ENCODE results near the gene SLC25A40.

DNA sequence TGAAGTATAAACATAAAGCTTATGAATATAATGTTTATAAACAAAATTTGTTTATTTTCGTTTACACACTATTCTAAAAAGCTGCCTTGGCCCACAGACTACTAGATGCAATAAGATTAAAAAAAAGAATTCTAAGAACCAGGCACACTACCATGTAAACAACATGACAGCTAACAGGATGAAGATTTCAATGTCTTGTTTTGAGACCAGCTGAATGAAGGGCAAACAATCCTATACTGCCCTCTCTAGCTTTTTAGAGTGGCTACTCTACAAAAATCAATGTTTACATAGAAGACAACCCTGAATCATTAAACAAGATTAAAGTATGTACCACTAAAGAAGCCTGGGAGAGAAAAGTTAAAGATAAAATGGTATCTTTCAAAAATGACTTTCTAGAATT is 38.6 kb downstream of the SLC25A40 start:
- no peak for TF ChIP-seq POLR2A (IDR thresholded peaks at IDR 0.05)
- TF ChIP-seq, protein P1, sequence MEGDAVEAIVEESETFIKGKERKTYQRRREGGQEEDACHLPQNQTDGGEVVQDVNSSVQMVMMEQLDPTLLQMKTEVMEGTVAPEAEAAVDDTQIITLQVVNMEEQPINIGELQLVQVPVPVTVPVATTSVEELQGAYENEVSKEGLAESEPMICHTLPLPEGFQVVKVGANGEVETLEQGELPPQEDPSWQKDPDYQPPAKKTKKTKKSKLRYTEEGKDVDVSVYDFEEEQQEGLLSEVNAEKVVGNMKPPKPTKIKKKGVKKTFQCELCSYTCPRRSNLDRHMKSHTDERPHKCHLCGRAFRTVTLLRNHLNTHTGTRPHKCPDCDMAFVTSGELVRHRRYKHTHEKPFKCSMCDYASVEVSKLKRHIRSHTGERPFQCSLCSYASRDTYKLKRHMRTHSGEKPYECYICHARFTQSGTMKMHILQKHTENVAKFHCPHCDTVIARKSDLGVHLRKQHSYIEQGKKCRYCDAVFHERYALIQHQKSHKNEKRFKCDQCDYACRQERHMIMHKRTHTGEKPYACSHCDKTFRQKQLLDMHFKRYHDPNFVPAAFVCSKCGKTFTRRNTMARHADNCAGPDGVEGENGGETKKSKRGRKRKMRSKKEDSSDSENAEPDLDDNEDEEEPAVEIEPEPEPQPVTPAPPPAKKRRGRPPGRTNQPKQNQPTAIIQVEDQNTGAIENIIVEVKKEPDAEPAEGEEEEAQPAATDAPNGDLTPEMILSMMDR (IDR thresholded peaks at IDR 0.05), result no peak
